Breast epithelium (tissue), 4 donors: ENCODE data around the gene WDR7. TPM values are rescaled to one million over a fixed set of nuclear protein-coding genes. Genes with fewer than 3 reads are reported as not detected.

Experiments
- DNase-seq, 2 donors: peaks; one replicate each; pipeline ENCODE4 v3.0.0-alpha.2; 2019; ENCODE audit warnings: low spot score in 2 of 2
- H3K27ac ChIP-seq, 2 donors: fragments of 200-600 bp; sonication (generic) in 1 of 2; one replicate each; pipeline ENCODE4 v1.5.1; 2016 to 2019; ENCODE audit warnings: mild to moderate bottlenecking in 1 of 2
- H3K27me3 ChIP-seq, 2 donors: fragments of 200-600 bp; sonication (generic) in 1 of 2; one replicate each; pipeline versions ENCODE4 v1.5.1 to v1.6.0; 2017 to 2019; ENCODE audit warnings: control low read depth in 1 of 2, mild to moderate bottlenecking in 1 of 2
- H3K36me3 ChIP-seq: fragments of 200-600 bp; one replicate; pipeline ENCODE4 v1.5.1; 2019
- H3K4me1 ChIP-seq, 2 donors: fragments of 200-600 bp; sonication (generic); one replicate each; pipeline ENCODE4 v1.5.1; 2016 to 2019; ENCODE audit warnings: control low read depth in 1 of 2
- H3K4me3 ChIP-seq, 3 donors: fragments of 200-600 bp; sonication (generic); 1 replicate in 2 of 3; 2 replicates in 1 of 3; pipeline ENCODE4 v1.5.1; 2016 to 2019; ENCODE audit warnings: mild to moderate bottlenecking in 3 of 3, moderate library complexity in 2 of 3
- H3K9me3 ChIP-seq, 2 donors: fragments of 200-600 bp; sonication (generic) in 1 of 2; one replicate each; pipeline ENCODE4 v1.5.1; 2016 to 2019; ENCODE audit warnings: control low read depth in 1 of 2
- POLR2A ChIP-seq: fragments of 450-650 bp; IDR thresholded peaks from one replicate; pipeline ENCODE4 v1.6.1; 2016; ENCODE audit warnings: antibody characterized with exemption, mild to moderate bottlenecking, moderate library complexity
- POLR2AphosphoS5 ChIP-seq, 3 donors: sonication (generic); formaldehyde crosslinking; IDR thresholded peaks; one replicate each; pipeline ENCODE4 v1.6.1; 2017; ENCODE audit warnings: antibody characterized with exemption in 3 of 3
- intact Hi-C: fragments of 100-400 bp; cut with DNase I; formaldehyde crosslinking; loops from one replicate; pipeline ENCODE4 v1.15.1; 2023; ENCODE audit warnings: low total_unique reads
- total RNA-seq, 3 donors: library from RNA; depleted of rRNA; stranded (reverse); fragments of >200 nt; gene quantifications; one replicate each; pipeline ENCODE4 v1.1.0, GENCODE V29; 2016
- TF ChIP-seq, protein P1 (sequence below), 3 donors: fragments of 450-650 bp; IDR thresholded peaks; one replicate each; pipeline ENCODE4 v1.5.1; 2016 to 2017; ENCODE audit warnings: antibody characterized with exemption in 3 of 3, mild to moderate bottlenecking in 3 of 3, moderate library complexity in 3 of 3

The WDR7 gene
- total RNA-seq, 3 donors from 2014 or later, result 28.3 to 32.6 (median 31.1) TPM

DNA sequence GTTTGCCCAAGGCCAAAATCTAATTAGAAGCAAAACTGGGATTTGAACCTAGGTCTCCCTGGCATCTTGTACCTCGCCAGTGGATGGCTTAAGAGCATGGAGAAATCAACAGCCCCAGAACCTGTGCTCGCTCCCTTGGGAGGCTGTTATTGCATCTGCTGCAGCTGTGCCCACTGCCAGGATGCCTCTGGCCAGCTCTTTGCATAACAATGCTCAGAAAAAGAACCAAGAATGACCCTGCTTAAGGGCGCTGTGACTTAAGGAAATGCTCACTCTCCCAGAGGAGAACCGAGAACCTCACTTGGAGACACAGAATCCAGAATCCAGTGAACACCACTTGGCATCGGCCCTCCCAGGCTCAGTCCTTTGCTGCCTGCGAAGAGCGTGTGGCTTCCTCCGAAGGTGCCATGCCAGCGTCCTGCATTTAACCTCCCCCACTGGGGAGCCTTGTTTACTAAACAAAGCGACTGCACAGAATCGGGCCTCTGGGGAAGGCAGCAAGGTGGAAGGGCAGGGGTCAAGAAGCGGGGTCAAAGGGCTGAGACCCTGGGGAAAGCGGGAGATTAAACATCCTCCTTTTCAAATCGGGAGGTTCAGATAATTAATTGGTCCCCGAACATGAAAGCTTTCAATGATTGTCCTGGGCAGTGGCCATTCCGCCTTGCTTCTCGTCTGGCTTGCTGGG is 424.7 kb downstream of the WDR7 start:
- Histone ChIP-seq H3K4me3 (no peak overlapping the region), H3K4me1 (no peaks in the 10 kb centered on the region), H3K27ac (no peak overlapping the region), H3K9me3 (no peaks in the 10 kb centered on the region), H3K36me3 (no peaks in the 10 kb centered on the region), H3K27me3 (peaks cover 0 to 15% of the 10 kb centered on the region in 2 donors)
- no peak for TF ChIP-seq POLR2A
- TF ChIP-seq, protein P1, sequence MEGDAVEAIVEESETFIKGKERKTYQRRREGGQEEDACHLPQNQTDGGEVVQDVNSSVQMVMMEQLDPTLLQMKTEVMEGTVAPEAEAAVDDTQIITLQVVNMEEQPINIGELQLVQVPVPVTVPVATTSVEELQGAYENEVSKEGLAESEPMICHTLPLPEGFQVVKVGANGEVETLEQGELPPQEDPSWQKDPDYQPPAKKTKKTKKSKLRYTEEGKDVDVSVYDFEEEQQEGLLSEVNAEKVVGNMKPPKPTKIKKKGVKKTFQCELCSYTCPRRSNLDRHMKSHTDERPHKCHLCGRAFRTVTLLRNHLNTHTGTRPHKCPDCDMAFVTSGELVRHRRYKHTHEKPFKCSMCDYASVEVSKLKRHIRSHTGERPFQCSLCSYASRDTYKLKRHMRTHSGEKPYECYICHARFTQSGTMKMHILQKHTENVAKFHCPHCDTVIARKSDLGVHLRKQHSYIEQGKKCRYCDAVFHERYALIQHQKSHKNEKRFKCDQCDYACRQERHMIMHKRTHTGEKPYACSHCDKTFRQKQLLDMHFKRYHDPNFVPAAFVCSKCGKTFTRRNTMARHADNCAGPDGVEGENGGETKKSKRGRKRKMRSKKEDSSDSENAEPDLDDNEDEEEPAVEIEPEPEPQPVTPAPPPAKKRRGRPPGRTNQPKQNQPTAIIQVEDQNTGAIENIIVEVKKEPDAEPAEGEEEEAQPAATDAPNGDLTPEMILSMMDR (IDR thresholded peaks at IDR 0.05), result no peak
- TF ChIP-seq POLR2AphosphoS5 (IDR thresholded peaks at IDR 0.05), result no peak
- intact Hi-C loops, result no loop called here
- no peak for DNase-seq

DNA sequence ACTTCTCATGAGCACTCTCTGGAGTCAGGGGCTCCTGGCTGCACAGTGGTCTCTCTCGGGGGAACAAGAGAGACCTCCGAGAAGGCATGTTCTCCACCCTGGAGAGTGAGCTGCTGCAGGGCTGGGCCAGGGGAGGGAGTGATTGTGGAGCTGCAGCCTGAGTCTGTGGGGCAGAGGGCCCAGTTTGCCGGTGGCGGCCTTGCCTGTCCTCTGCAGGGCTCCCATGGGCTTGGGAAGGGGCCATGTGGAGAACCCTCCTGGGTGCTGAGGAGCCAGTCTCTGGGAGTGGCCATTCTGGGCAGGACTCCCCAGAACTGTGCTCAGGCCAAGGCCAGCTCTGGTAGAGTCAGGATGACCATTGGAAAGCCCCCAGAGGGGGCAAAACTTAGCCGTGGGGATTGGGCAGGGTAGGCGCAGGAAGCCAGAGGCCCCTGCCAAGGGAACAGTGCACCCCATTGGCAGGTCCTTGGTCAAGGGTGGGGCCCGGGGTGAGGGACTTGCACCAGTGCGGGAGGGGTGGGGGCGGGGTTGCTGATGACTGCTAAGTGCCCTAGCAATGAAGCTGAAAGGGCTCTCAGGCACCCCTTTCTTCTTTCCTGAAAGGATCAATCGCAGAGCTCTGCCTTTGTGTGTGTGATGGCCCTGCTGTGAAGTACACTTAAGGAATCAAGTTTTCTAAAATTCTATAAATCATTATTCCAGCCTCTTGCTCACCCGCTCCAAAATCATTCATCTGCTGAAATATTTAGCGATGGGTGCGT is 426.0 kb downstream of the WDR7 start:
- no peak for DNase-seq
- H3K9me3 ChIP-seq, result no peaks in the 10 kb centered on the region
- H3K36me3 ChIP-seq, result no peaks in the 10 kb centered on the region
- H3K4me3 ChIP-seq, result no peak overlapping the region
- no peak overlapping the region for H3K27ac ChIP-seq
- no peaks in the 10 kb centered on the region for H3K4me1 ChIP-seq
- H3K27me3 ChIP-seq, result peaks cover 0 to 15% of the 10 kb centered on the region in 2 donors
- TF ChIP-seq POLR2A, result no peak
- no peak for TF ChIP-seq POLR2AphosphoS5 (IDR thresholded peaks at IDR 0.05)
- TF ChIP-seq, protein P1 (IDR thresholded peaks at IDR 0.05), result no peak
- intact Hi-C loops, result no loop called here

DNA sequence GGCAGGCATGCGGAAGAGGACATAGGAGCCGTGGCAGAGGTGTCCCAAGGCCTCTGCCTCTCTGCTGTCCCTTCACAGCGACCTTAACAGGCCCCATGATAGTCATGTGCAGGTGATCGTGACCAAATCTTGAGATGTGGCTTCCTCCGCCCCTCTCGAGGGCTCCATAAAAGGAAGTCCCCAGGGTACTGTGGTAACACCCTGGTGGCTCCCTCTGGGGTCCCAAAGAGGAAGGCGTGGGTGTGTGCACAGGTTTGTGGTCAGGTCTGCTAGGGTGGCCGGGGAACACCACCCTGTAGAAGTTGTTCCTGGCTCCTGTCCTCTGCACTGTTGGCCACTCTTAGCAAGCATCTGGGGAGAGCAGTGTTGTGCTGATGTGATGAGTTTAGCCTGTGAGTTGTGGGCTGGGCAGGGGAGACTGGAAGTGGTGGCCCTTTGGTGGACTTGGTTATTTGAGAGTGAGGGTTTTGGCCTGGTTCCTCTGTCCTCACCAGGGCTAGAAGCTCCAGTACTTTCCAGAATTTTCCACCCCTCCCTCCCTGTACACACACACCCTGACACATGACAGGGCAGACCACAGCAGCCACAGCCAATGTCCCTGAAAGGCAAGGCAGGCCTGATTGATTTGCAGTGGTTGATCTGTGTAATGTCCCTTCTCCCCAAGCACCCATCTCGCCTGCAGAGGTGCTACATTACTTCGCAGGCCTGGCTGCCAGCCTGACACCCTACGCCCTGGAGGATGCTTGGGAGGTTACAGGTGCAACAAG is 426.8 kb downstream of the WDR7 start:
- no peak for DNase-seq
- no peak for TF ChIP-seq POLR2A
- H3K4me1 ChIP-seq, result no peaks in the 10 kb centered on the region

DNA sequence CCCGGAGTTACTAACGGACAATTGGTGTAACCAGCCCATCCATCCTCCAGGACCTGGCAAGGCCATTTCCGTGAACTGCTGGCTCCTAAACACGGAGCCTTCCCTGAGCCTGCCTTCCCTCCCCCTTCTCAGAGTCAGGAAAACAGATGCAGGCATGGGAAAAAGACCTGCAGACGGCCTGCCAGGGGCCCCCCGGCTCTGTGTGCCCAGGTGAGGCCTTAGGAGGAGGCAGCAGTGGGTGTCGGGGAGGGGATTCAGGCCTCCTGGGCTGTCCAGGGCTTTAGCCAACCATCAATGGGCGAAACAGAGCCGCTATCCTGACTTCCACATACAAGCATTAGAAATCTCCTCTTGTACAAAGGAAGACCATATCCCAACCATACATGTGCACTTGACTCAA is 427.5 kb downstream of the WDR7 start:
- TF ChIP-seq, protein P1 (IDR thresholded peaks at IDR 0.05), result no peak
- TF ChIP-seq POLR2A, result no peak
- no peak for TF ChIP-seq POLR2AphosphoS5 (IDR thresholded peaks at IDR 0.05)
- no peak overlapping the region for H3K4me3 ChIP-seq
- no peak for DNase-seq
- H3K4me1 ChIP-seq, result no peaks in the 10 kb centered on the region
- H3K27ac ChIP-seq, result no peak overlapping the region
- H3K27me3 ChIP-seq, result peaks cover 0 to 19% of the 10 kb centered on the region in 2 donors
- intact Hi-C loops, result no loop called here
- no peaks in the 10 kb centered on the region for H3K36me3 ChIP-seq
- H3K9me3 ChIP-seq, result no peaks in the 10 kb centered on the region

More for the DNA sequence above, 426.8 kb downstream of the WDR7 start:
- Histone ChIP-seq H3K9me3 (no peaks in the 10 kb centered on the region), H3K36me3 (no peaks in the 10 kb centered on the region), H3K4me3 (no peak overlapping the region), H3K27me3 (peaks cover 0 to 15% of the 10 kb centered on the region in 2 donors), H3K27ac (no peak overlapping the region)
- intact Hi-C loops, result no loop called here

DNA sequence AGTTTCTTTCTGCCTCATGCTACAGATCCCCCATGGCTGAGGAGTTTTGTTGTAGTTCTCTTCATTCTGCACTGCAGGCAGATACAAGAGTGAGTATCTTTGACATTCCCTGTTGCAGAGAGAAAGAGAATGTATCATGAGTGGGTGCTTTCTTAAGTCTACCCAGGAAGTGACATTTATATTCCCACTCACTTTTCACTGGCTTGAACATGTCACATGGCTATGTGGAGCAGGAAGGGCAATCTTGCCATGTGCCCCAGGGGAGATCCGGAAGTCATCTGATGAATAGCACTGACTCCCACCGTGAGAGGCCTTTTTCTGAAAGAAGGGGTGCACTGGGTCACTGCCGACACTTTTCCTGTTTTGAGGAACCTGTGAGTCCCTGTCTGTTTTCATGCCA is 429.3 kb downstream of the WDR7 start:
- no peaks in the 10 kb centered on the region for H3K4me1 ChIP-seq
- no peak overlapping the region for H3K27ac ChIP-seq
- TF ChIP-seq, protein P1 (IDR thresholded peaks at IDR 0.05), result no peak
- TF ChIP-seq POLR2AphosphoS5 (IDR thresholded peaks at IDR 0.05) (no peak), POLR2A (no peak)
- H3K4me3 ChIP-seq, result no peak overlapping the region
- H3K36me3 ChIP-seq, result no peaks in the 10 kb centered on the region
- intact Hi-C loops, result no loop called here
- DNase-seq, result no peak
- H3K9me3 ChIP-seq, result no peaks in the 10 kb centered on the region
- H3K27me3 ChIP-seq, result peaks cover 0 to 14% of the 10 kb centered on the region in 2 donors
